ENCODE results near the gene BPGM.

DNA sequence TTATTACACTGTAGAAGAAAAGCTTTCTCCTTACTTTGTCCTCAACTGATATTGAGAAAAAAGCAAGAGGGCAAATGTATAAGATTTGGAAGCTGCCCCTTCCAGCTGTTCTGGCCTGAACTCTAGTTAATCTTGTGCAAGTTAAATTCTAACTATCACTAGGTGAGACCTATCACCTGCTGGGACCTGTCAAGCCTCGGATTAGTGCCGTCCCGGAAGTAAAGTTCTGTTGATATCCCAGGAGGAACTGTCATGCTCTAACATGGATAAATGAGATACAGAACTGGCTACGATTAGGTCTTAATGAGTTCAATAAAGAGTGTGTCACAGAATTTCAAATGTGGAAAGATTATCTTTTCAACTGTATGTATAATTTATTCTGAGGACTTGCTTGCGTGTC, 1.2 kb upstream of the BPGM start:
- TF ChIP-seq CTCF (IDR thresholded peaks at IDR 0.05; ENCODE audit: insufficient read depth, low read depth, low read length), result no peak
- no peak for TF ChIP-seq EZH2 (IDR thresholded peaks at IDR 0.05; ENCODE audit: insufficient read depth, low read length)
